Measurements from ENCODE around the gene PRKAR1B.

Gene PRKAR1B

GRCh38 chr7:721619-722248 lies 5.3 kb downstream of the PRKAR1B start:
- DNase-seq (ENCODE audit: low spot score) = no peak

DNA sequence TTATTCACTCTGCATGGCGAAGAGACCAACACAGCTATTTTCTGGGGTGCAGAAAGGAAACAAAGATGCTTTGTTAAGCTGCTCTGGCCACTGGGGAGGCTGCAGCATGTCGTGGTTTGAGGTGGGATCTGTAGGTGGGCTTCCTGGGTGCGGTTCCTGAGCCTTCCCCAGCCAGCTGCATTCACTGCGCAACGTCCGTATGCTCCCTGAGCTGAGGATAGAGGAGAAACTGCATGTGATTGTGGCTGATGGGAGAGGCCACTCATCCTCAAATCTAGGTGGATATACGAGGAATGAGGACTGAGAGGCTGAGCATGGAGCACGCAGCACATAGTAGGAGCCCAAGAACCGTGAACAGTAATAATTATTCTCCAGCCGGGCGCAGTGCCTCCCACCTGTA lies 10.4 kb downstream of the PRKAR1B start:
- DNase-seq (ENCODE audit: low spot score) = no peak

DNA sequence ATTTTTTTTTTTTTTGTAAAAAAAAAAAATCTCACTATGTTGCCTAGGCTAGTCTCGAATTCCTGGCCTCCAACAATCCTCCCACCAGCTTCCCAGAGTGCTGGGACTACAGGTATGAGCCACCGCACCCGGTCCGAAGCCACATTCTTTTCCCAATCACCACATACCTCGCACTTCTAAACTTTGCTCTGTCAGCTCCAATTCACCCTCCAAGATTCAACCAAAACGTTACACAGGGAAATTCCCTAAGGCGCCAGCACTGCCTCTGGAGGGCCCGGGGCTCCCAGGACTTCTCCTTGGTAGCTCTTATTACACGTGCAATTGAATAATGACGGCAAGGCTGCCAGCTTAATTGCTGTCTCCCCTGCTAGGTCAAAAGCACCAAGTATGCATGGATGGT lies 10.9 kb downstream of the PRKAR1B start:
- no peak for DNase-seq (ENCODE audit: low spot score)

DNA sequence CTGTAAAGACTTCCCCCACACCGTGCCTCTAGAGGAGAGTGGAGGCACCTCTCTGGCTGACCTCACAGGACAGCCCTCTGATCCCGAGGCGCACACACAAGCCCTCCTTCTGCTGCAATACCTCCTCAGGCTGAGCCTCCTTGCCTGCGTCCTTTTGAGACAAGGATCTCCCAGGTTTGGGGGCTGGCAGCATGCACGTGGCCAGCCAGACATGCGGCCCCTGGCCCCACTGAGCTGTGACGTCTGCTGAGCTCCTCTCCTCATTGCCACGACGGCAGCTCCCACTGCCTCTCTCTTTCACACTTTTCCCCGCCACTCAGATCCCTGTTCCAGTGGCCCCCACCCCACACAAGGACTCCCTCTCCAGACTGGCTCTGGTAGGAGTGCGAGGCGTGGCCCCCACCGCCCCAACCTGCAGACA lies 12.8 kb downstream of the PRKAR1B start:
- DNase-seq (ENCODE audit: low spot score) = no peak

- no peak for DNase-seq (ENCODE audit: low spot score)
Observed at GRCh38 chr7:713488-714230, 13.4 kb downstream of the PRKAR1B start.

DNA sequence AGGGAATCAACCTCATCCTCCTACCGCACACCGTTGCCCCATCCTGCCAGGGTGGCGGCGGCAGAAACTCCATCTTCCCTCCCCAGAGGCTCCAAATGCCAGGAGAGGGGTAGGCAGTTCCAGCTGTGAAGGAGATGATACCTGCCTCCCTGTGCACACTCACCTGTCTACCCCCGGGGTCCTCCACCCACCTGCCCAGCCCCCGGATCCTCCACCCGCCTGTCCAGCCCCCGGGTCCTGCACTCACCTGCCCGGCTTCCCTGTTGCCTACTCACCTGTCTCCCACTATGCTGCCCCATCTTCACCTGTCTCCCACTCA lies 14.0 kb downstream of the PRKAR1B start:
- no peak for DNase-seq (ENCODE audit: low spot score)

GRCh38 chr7:712381-713138 lies 14.5 kb downstream of the PRKAR1B start:
- no peak for DNase-seq (ENCODE audit: low spot score)

- DNase-seq (ENCODE audit: low spot score) = no peak
Observed at GRCh38 chr7:711922-712380, 15.1 kb downstream of the PRKAR1B start.

- no peak for DNase-seq (ENCODE audit: low spot score)
Observed at GRCh38 chr7:711093-711921, 15.8 kb downstream of the PRKAR1B start.

DNA sequence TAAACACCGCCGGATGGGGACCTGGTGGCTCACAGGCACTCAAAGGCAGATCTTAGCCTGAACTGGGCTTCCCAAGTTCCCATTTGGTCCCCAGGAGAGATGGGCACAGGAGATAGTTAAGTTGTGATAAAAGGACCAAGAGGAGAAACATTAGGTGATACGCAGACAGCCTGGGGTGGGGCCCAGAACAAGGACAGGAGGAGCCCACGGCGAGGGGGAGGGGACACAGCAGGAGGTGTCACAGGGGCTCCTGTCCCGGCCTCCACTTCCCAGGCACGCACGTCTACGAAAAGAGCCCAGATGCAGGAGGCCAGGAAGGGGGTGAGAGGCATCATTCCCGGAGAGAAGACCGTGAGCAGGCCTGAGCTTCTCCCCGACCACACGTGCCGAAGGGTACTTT lies 16.9 kb downstream of the PRKAR1B start:
- DNase-seq (ENCODE audit: low spot score) = no peak

DNA sequence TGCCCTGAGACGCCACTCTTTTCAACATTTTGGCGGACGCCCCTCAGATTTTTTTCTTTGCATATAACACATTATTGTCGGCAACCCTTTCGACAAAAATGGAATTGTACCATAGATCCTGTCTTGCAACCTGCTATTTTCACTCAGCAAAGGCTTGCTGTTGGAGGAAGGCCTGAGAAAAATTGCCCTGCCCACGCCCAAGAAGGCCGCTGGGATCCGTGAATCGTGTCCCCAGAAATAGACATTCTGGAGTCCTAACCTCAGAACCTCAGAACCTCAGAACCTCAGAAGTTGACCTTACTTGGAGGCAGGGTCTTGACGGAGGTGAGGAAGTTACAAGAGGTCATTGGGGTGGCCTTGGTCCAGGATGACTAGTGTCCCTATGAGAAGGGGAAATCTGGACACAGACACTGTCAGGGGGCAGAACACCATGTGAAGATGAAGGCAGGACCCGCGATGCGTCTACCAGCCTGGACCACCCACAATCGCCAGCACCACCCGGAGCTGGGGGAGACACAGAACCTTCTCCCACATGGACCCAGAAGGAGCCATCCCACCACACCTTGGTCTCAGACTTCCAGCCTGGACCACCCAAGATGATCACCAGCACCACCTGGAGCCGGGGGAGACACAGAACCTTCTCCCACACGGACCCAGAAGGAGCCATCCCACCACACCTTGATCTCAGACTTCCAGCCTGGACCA lies 19.6 kb downstream of the PRKAR1B start:
- DNase-seq (ENCODE audit: low spot score) = no peak

GRCh38 chr7:706721-707120 lies 20.4 kb downstream of the PRKAR1B start:
- no peak for DNase-seq (ENCODE audit: low spot score)

- DNase-seq (ENCODE audit: low spot score) = no peak
Observed at GRCh38 chr7:703049-703448, 24.0 kb downstream of the PRKAR1B start.

DNA sequence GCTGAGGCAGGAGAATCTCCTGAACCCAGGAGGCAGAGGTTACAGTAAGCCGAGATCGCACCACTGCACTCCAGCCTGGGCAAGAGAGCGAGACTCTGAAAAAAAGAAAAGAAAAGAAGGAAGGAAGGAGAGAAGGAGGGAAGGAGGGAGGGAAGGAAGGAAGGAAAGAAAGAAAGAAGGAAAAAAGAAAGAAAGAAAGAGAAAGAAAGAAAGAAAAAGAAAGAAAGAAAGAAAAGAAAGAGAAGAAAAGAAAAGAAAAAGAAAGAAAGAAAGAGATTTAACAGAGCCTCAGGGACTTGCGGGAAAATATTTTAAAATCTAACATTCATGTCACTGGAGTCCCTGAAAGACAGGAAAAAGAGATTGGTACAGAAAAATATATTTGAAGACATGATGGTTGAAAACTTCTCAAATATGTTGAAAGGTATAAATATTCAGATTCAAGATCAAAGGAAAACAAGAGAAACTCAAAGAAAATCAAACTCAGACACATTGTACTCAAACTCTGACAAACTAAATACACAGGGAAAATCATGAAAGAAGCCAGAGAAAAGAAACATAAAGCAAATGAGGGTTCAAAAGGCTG lies 25.9 kb downstream of the PRKAR1B start:
- no peak for DNase-seq (ENCODE audit: low spot score)

DNA sequence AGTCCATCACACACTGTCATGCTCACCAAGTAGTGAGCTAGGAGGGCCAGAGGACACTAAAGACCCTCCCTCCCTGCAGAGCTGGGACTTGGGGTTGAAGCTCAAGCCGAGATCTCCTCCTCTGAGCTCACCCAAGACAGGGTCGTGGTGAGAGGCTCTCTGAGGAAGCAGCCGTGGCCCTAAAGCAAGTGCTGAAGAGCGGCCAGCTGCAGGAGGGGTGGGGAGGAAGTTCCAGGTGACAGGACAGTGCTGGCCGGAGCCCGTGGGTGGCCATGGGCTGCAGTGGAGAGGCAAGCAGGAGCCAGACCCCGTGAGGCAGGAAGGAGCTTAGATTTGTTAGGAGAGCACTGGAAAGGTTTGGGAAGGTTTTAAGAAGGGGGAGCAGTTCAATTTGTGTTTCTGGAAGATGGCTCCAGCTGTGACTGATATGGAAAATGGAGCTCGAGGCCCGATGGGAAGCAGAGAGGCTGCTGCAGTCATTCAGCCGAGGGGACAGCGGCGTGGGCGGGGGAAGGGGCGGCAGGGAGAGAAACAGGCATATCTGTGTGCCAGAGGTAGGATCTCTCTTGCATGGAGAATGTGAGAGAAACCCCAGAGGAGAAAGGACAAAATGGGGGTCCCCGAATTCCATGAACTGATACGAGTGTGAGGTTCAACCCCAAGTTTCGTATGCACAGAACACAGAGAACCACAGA lies 27.5 kb downstream of the PRKAR1B start:
- no peak for DNase-seq (ENCODE audit: low spot score)

DNA sequence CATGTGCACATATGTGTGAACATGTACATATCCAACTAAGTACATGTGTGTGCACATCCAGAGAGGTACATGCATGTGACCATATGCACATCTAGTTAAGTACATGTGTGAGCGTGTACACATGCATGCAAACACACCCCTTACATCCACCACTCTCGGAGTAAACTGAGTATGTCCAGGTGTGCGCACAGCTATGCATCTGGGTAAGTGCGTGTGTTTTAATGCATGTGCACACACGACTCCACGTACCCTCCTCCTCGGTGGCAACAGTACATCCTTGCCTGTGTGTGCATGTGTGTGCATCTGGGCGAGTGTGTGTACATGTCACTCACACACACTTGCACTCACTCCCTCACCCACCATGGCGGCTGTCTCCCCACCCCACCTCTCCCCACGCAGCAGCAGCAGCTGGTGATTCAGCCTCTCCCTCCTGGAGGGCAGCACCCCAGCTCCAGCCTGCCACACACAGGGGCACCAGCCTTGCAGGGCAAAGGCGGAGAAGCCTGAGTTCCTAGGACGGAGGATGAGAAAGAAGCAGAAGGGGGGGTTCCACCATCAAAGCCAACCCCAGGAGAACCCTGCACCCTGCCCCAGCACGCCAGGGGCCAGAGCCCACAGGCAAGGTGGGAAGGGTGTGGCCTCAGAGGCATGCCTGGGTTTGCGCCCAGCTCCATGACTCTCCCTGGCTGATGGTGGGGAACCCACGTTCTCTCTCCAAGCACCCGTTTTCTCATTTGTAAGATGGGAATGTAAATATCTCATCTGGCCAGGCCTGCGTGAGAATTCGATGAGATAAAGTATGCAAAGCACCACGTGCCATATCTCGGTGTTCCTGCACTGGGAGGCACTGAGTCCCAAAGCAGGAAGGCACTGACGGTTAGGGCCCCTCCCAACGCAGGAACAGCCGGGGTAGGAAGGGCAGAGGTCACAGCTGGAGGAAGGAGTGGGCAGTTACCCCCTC lies 28.3 kb downstream of the PRKAR1B start:
- DNase-seq (ENCODE audit: low spot score) = no peak

- no peak for DNase-seq (ENCODE audit: low spot score)
Observed at GRCh38 chr7:696812-697551, 30.1 kb downstream of the PRKAR1B start.

DNA sequence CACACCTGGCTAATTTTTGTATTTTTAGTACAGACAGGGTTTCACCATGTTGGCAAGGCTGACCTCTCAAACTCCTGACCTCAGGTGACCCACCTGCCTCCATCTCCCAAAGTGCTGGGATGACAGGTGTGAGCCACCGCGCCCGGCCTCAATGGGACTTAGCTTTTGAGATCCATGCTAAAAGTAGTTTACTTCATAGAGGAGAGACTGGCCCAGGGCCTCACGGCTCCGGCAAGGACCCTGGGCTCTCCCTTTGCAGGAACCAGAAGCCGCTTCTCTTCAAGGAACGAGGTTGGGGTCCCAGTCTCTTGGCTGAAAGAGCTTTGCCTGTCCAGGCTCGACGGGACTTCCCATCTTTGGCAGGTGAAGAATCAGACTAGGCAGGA lies 30.7 kb downstream of the PRKAR1B start:
- no peak for DNase-seq (ENCODE audit: low spot score)

GRCh38 chr7:693280-693679 lies 33.8 kb downstream of the PRKAR1B start:
- DNase-seq (ENCODE audit: low spot score) = no peak

Data from HuH-7.5 (cell line).